Measurements from ENCODE around the gene CREB5.

Gene CREB5

GRCh38 chr7:28592861-28593260, 180.5 kb downstream of the CREB5 start:
- ATAC-seq (ENCODE audit: insufficient read depth, low read depth) = no peak
- DNase-seq = no peak
- Histone ChIP-seq H3K4me1 (ENCODE audit: insufficient read depth, low read length) (no peaks in the 10 kb centered on the region), H3K27ac (ENCODE audit: low read length) (no peak overlapping the region), H3K9me3 (ENCODE audit: insufficient read depth, low read length, severe bottlenecking) (no peaks in the 10 kb centered on the region), H3K27me3 (ENCODE audit: insufficient read depth, low read length, poor library complexity) (no peaks in the 10 kb centered on the region), H3K79me2 (ENCODE audit: insufficient read depth, low read length) (no peaks in the 10 kb centered on the region), H3K9ac (ENCODE audit: low read depth, low read length) (no peak overlapping the region), H3K4me2 (ENCODE audit: insufficient read depth, low read length) (no peak overlapping the region), H4K20me1 (ENCODE audit: insufficient read depth, low read length) (no peaks in the 10 kb centered on the region), H3K4me3 (ENCODE audit: low read depth in 1 of 2, low read length in 2 of 2) (no peak overlapping the region), H3K36me3 (ENCODE audit: insufficient read depth, low read length) (no peaks in the 10 kb centered on the region), H2AFZ (ENCODE audit: low read depth, low read length) (no peak overlapping the region)
- no peak for TF ChIP-seq EZH2 (IDR thresholded peaks at IDR 0.05; ENCODE audit: borderline replicate concordance, low read depth, low read length, severe bottlenecking)
- no peak for TF ChIP-seq CTCF (IDR thresholded peaks at IDR 0.05; ENCODE audit: borderline replicate concordance, extremely low read depth, low read length, poor library complexity, severe bottlenecking)

- H3K27ac ChIP-seq (ENCODE audit: low read length) = no peak overlapping the region
- no peak overlapping the region for H2AFZ ChIP-seq (ENCODE audit: low read depth, low read length)
- H3K9me3 ChIP-seq (ENCODE audit: insufficient read depth, low read length, severe bottlenecking) = no peaks in the 10 kb centered on the region
- H3K36me3 ChIP-seq (ENCODE audit: insufficient read depth, low read length) = no peaks in the 10 kb centered on the region
- DNase-seq (no peak), ATAC-seq (ENCODE audit: insufficient read depth, low read depth) (no peak)
- no peak for TF ChIP-seq CTCF (IDR thresholded peaks at IDR 0.05; ENCODE audit: borderline replicate concordance, extremely low read depth, low read length, poor library complexity, severe bottlenecking)
- TF ChIP-seq EZH2 (IDR thresholded peaks at IDR 0.05; ENCODE audit: borderline replicate concordance, low read depth, low read length, severe bottlenecking) = no peak
- H3K79me2 ChIP-seq (ENCODE audit: insufficient read depth, low read length) = no peaks in the 10 kb centered on the region
- no peak overlapping the region for H3K4me2 ChIP-seq (ENCODE audit: insufficient read depth, low read length)
- H3K4me1 ChIP-seq (ENCODE audit: insufficient read depth, low read length) = no peaks in the 10 kb centered on the region
- H4K20me1 ChIP-seq (ENCODE audit: insufficient read depth, low read length) = no peaks in the 10 kb centered on the region
- no peaks in the 10 kb centered on the region for H3K27me3 ChIP-seq (ENCODE audit: insufficient read depth, low read length, poor library complexity)
- no peak overlapping the region for H3K9ac ChIP-seq (ENCODE audit: low read depth, low read length)
- no peak overlapping the region for H3K4me3 ChIP-seq (ENCODE audit: low read depth in 1 of 2, low read length in 2 of 2)
Observed at GRCh38 chr7:28595076-28595475, 182.8 kb downstream of the CREB5 start.

- H3K9ac ChIP-seq (ENCODE audit: low read depth, low read length) = no peak overlapping the region
- no peaks in the 10 kb centered on the region for H3K36me3 ChIP-seq (ENCODE audit: insufficient read depth, low read length)
- no peak overlapping the region for H3K27ac ChIP-seq (ENCODE audit: low read length)
- no peaks in the 10 kb centered on the region for H3K9me3 ChIP-seq (ENCODE audit: insufficient read depth, low read length, severe bottlenecking)
- no peaks in the 10 kb centered on the region for H3K79me2 ChIP-seq (ENCODE audit: insufficient read depth, low read length)
- no peaks in the 10 kb centered on the region for H4K20me1 ChIP-seq (ENCODE audit: insufficient read depth, low read length)
- no peak for TF ChIP-seq EZH2 (IDR thresholded peaks at IDR 0.05; ENCODE audit: borderline replicate concordance, low read depth, low read length, severe bottlenecking)
- TF ChIP-seq CTCF (IDR thresholded peaks at IDR 0.05; ENCODE audit: borderline replicate concordance, extremely low read depth, low read length, poor library complexity, severe bottlenecking) = no peak
- H3K4me1 ChIP-seq (ENCODE audit: insufficient read depth, low read length) = no peaks in the 10 kb centered on the region
- DNase-seq (no peak), ATAC-seq (ENCODE audit: insufficient read depth, low read depth) (no peak)
- no peak overlapping the region for H3K4me3 ChIP-seq (ENCODE audit: low read depth in 1 of 2, low read length in 2 of 2)
- no peak overlapping the region for H2AFZ ChIP-seq (ENCODE audit: low read depth, low read length)
- H3K4me2 ChIP-seq (ENCODE audit: insufficient read depth, low read length) = no peak overlapping the region
- H3K27me3 ChIP-seq (ENCODE audit: insufficient read depth, low read length, poor library complexity) = no peaks in the 10 kb centered on the region
Observed at GRCh38 chr7:28595801-28596200, 183.5 kb downstream of the CREB5 start.

Data from DND-41 (cell line).